ENCODE results near the gene CAPSL.
"Not testable (repeated sequence)": the region's sequence is repeated elsewhere in the genome, so short reads cannot be mapped to it uniquely, and the experiment has no call there.

Gene CAPSL

DNA sequence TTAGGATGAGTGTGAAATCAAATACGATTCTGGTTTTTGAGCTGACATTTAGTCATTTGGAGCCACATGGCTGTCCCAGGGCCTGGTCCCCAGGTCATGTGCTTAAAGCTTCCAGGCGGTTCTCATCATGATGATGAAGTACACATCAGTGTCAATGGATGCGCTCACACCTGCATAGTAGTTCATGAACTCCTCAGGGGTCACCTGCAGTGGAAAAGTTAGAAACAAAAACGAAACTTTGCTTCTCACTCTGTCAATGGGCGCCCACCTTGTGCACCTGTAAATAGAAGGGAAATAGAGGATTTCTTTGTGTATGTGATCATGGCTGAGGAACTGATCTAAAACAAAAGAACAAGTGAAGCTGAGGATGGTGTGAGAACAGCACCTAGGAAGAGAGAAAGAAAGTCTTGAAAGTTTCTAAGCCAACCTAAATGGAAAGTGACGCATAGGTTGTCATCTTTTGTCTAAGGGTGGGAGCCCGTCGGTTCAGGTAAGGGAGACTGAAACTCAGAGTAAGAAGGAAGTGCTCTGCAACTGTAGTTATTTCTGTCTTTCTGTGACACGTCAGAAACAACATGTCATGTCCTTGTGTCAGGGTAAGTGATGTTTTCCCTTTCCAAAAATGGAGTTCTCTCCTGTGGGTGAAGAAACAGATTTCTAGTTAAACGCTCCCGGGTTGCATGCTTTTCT is 33.8 kb downstream of the CAPSL start:
- no peak for DNase-seq

DNA sequence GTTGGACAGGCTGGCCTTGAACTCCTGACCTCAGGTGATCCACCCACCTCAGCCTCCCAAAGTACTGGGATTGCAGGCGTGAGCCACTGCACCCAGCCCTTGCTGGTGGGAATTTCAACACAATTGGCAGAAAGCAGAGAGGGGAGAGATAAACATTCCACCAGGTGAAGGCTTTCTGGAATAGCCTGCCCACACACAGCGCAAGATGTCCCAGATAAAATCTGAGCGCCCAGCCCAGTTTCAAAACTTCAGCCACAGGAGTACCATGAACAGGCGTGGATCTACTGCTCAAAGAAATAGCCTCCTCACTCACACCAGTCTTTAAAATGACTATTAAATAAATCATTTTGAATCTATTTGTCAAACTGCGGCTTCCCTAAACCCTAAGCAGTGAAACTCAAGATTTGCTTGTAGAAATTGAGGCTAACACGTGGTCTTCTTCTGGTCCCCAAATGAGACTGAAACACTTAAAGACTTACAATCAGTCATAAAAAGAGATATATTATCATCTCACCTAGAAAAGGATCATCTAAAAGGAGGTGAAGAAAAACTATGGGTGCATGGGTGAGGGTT is 34.7 kb downstream of the CAPSL start:
- DNase-seq, result no peak

DNA sequence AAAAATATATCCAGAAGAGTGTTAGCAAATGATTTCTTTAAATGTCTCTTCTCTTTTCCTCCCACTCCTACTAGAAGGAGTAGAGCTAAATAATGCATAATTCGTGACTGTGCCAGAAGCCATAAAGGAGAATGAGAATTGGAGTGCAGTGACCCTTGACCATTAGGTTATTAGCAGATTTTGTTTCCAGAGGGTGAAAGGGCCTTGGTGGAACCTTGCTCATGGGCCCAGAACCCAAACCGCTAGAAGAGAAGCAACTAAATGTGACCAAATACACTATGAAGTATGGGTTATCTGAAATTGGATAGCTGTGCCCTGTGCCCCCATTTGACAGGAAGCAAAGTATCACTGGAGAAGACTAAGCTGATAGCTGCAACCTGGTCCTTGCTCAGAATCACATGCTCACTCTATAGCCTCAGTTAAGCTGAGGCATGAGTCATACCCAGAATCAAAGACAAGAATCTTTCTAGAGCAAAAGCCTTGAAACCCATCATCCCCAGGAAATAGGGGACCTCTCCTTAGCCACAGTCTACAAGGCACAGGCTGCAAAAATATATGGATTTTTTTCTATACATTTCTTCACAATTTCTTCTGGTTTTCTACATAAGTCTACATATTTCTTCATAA is 36.3 kb downstream of the CAPSL start:
- peak; percentile 4 for DNase-seq

DNA sequence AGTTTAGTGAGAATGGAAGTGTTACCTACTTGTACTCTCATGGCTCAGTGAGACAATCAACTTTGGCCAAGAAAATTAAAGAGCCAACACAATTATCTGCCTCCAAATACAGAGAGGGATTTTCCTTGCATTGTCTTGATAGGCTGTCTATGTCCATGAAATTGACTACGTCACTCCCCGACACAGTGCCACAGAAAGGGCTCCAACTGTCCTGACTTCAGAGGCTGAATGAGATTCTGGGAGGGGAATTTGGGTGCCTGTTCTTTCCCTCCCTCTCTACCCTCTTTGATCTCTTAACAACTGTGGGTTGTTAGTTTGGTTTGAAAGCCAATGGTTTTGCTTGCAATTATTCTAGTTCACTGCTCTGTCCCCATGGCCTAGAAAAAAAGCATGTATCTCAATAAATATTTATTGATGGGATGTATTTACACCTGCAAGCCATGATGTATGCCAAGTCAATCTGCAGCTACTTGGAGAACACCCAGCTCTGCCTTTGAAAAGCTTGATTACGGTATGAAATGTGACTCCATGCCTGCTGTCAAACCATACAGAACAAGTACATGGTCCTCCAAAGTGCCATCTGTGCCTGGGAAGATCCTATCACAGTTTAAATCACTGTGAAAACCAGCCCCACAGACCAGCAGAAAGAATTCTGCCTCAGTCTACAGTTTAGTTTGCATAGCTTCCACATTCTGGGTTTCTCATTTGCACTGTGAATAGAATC is 37.3 kb downstream of the CAPSL start:
- DNase-seq, result no peak

DNA sequence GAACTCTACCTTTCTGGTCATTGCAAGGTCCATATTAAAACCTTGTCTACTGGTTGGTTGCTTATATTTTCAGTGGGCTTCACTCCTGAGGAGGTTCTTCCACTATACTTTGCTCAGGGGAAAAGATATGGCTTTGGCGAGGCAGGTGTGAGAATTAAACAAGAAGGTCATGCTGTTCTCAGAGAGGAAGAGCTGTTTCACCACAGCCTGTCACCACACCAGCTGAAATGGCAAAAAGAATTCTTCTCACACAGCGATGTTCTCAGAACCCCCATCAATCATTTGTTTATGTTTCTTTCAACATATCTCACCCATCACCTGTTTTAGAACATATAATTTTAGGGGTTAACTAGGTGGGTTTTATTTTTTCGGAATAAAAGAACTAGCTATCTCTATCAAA is 38.6 kb downstream of the CAPSL start:
- DNase-seq, result no peak

DNA sequence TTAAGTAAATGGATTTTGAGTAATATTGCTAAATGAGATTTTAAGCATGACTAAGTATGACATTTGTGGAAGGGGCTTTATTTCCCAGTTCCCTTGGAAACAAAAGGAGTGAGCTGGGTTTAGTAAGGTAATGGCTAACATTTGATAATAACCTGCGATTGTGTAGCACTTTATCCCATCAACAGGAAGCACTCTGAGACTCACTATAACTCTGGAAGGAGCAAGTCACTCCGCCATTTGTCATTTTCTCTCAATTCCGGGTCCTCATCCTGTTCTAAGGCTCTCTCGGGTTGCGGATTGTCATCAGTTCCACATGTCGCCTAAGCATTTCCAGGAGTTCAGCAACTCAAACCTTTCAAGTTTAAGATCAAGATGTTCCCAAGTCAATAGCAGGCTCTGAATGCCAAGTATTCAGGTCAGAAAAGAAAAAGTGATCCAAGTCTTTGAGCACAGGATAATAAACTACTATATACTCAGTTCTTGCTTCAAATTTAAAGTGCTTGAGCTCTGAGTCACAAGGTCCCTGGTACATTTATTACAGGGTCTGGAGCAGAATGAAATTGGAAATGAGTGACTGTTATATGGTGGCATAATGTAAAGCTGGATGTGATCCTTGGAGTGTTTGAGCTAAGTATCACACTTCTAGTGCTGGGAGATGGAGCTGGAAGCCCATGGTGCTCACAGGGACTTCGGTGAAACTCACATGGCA is 39.3 kb downstream of the CAPSL start:
- no peak for DNase-seq

DNA sequence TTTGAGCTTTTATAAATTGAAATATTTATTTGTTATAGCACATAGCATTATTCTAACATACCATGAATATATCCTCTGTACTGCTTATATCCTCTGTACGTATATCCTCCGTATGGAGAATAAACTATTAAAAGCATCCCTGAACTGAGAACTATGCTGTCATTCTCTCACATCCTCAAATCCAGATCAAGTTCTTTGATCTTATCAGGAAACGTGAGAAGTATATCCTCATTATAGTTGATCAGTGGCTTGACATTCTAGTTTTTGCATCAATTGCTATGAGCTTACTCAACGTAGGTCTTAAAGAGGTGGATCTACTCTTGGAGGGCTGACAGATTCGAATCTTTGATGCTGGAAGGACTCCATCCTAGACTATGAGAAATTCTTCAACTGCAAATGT is 44.3 kb downstream of the CAPSL start:
- DNase-seq, result no peak

DNA sequence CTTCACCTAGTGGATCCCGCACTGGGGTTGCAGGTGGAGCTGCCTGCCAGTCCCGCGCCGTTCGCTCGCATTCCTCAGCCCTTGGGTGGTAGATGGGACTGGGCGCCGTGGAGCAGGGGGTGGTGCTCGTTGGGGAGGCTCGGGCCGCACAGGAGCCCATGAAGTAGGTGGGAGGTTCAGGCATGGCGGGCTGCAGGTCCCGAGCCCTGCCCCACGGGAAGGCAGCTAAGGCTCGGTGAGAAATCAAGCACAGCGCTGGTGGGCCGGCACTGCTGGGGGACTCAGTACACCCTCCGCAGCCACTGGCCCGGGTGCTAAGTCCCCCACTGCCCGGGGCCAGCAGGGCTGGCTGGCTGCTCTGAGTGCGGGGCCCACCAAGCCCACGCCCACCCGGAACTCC is 45.6 kb downstream of the CAPSL start:
- not testable (repeated sequence) for DNase-seq

DNA sequence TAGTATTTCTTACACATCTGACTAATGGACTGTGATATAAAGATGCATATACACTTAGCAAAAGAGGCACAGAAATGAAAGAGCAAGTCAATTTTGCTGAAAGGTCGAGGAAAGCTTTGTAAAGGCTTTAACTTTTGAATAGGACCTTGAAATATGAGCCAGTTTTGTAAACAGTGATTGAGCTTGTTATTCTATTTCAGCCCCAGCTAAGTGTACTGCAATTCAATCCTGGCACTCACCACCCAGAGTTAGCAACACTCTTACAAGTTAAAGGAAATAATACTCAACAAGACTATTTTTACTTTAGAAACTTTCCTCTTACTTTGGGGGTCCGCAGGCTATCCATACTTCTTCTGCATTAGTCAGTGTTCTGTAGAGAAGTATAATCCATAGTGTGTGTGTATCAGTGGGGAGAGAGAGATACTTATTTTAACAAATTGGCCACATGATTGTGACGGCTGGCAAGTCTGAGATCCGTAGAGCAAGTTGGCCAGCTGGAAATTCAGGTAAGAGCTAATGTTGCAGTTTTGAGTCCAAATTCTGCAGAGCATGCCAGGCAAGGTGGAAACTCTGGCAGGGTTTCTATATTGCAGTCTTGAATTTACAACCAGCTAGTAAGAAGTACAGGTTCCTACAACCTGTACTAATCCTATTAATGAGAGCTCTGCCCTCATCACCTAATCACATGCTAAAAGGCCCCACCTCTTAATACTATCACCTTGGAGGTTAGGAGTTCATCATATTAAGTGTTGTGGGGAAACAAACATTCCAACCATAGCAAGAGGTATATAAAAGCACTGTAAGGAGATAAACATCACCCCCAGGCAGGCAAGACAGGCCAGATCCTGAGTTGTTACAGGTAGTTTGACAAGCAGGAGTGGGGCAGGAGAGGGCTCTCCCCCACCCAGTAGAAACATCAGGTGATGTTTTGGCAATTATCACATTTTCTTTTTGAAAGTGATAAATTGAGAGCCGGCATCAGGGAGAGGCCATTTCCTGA is 48.1 kb downstream of the CAPSL start:
- DNase-seq, result no peak

DNA sequence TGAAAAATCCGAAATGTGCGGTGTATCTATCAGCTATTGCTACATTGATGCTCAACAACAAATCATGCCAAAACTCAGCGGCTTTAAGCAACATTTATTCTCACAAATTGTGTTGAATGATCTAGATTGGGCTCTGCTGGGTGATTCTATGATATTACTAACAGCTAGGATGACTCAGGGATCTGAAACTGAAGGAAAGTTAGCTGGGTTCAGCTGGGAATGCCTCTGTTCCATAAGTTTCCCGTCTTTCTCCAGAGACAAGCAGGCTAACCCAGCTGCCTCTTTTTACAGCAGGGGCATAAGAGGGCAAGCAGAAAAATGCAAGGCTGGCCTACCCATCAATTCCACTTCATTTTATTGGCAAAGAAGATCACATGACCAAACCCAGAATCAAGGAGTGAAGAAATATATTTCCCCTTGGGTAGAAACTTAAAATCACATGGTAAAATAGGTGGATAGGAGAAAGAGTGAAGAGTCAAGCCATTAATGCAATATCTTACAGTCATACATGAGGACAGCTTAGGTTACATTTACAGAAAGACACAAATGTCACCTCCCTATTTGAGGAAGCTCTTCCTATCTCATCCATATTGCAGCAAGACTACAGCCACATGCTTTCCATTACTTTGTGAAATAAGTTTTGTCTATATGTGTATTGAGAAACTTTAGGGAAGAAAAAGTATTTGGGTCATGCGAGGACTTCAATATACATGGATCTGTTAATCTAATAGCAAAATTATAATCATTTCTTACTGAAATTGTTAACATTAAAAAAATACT is 50.9 kb downstream of the CAPSL start:
- no peak for DNase-seq

DNA sequence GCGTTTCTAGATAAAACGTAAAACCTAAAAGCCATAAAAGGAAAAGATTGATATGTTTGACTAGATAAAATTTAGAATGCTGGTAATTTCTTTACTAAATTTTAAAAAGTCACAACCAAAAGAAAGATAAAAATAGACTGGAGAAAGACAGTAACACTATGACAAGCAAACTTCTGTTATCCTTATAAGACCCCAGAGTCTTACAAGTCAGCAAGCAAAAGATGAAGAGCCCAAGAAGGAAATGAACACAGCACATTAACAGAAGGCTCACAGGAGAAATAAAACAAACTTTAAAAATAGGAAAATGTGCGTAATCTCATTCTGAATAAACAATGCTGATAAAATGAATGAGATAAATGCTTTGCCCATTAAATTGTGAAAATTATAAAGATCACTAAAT is 52.0 kb downstream of the CAPSL start:
- DNase-seq, result no peak

DNA sequence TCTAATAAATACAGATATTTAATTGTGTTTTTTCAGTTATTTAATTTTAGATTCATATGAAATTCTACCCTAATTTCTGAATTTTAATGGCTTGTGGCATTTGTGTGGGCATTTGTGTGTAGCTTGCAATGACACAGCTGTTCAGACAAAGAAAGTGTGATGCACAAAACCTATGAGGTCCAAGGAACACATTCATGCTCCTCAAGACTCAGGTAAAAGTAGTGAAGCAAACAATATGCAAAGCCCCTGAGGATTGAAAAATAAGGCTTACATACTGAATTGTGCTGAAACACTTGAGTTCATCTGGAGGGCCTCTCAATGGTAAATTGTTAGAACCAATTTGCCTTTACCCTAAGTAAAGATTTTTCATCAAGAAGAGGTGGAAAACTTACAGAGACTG is 53.6 kb downstream of the CAPSL start:
- no peak for DNase-seq

DNA sequence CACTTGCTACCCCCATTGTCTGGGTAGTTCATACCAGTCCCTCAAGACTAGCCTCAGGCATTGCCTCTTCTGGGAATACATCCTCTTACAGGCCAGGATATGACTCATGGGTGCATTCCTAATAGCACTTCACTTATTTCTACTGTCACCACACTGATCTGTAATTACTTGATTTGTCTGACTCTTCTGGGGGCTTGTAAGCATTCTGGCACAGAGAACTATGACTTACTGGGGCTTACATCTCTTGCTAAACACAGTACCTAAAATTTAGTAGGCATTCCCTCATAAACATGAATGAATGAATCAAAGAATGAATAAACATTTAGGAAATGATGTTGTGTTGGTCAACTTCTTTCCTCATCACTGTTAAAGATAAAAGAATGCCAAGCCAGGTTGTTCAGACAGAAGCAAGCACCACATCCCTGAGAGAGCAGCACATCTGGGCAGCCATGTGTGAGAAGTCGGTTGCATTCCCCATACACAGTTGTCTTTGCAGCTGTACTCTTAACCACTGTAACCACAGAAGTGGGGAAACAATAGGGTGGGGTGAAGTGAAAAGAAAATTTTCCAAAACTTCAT is 54.1 kb downstream of the CAPSL start:
- peak; percentile 61 for DNase-seq

DNA sequence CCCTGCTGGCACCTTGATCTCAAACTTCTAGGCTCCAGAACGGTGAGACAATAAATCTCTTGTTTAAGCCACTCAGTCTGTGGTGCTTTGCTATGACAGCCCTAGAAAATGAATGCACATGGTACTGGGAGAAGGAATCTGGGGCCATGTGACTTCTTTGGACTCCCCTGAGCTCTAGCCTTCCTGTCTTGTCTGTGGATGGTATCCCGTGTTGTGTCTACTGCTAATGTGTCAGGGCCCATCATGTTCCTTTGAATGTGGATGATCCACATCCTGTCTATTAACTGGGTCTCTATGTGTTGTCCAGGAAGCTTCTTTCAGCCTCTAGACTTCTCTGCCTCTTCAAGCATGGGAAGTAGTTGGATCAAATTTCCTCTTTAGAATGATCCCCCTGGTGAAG is 56.7 kb downstream of the CAPSL start:
- no peak for DNase-seq

DNA sequence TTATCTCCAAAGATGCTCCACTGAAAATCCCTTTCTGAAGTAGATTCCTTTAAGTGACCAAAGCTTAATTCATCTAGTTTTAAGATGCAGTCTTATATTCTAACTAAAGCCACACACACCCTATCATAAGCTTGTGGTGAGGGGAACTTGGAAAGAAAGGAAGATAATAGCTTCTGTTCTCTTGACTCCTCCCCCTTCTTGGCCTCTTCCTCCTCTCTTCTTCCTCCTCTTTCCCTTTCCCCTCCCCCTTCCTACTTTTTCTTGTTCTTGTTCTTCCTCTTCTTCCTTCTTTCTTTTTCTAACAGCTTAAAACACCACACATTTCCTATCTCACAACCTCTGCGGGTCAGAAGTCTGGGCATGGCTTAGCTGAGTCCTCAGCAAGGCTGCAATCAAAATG is 58.3 kb downstream of the CAPSL start:
- no peak for DNase-seq

DNA sequence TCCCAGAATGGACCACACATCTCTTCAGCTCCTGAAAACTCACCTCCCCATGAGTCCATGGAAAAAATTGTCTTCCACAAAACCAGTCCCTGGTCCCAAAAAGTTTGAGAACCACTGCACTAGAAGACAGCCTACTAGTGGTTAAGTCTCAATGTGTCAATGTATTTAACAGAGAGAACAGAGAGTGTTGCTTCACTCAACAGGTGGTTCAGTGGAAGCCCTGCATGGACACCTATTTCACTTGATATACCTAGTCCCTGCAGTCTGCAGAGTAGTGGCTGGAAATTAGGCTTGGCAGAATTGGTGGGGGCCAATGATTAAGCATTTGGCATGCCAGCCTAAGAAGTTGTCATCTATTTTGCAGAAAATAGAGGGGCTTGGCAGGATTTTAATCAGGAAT is 58.8 kb downstream of the CAPSL start:
- DNase-seq, result no peak

DNA sequence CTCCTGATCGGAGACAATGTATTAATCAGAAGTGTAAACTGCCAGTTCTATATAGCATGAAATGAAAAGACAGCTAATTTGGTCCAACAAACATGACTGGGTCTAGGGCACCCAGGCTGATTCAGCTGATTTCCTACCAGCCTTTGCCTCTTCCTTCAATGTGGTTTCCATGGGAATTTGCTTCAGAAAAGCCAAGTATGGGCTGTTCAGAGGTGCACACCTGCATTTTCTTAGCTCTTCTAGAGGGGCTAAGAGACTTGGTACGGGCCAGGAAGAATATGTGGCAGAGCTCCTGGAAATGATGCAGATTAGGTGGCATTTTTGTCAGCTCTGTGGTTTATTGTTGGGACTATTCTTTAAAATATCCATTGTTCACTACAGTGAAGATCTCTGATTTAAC is 59.3 kb downstream of the CAPSL start:
- DNase-seq, result no peak

DNA sequence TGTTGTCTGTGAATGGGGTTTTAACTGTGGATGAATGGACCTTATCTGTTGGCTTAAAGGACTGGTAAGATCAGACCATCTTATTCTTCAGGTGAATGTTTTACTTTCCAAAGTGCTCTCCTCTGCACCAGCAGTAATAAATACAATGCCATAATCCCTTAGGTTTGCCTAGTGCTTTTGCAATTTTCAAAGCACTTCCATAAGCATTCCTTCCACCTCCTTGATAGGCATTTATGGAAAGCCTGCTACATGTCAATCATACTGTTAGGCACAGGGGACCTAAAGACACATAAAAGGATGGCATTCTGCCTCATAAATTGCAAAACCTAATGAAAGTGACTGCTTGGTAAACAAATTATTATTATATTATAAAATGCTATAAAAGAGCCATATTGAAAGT is 60.3 kb downstream of the CAPSL start:
- no peak for DNase-seq

DNA sequence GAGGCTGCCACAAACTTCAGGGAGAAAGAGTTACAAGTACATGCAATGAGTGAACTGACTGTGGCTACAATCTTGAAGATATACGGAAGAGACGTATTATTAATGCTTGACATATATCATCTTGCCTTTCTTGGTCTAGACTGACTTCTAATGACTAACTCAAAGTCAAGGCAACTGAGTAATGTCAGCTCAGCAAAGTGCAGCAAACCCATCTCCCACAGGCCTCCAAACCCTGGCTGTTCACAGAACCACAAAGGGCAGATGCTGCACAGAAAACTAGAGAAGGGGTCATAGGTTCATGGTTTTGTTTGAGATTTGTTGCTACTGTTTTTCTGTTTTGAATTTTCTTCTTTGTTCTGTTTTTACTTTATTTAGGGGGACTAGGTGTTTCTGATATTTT is 60.8 kb downstream of the CAPSL start:
- DNase-seq, result no peak

DNA sequence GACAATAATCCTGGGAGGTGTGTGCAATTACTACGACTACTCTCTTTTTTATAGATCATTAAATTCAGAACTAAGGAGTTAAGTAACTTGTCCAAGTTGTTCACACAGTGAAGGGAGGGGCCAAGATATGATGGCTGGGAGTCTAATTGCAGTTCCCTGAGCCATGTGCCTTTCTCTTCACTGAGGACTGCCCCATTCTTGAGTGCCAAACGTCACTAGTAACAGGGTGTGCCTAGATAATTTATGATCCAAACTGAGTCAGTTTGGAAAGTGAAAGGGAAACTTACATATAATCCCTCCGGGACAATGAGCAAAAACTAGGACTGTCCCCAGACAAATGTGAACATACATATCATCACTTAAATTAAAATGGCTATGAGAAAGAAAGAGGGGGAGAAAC is 61.5 kb downstream of the CAPSL start:
- DNase-seq, result peak; percentile 7

DNA sequence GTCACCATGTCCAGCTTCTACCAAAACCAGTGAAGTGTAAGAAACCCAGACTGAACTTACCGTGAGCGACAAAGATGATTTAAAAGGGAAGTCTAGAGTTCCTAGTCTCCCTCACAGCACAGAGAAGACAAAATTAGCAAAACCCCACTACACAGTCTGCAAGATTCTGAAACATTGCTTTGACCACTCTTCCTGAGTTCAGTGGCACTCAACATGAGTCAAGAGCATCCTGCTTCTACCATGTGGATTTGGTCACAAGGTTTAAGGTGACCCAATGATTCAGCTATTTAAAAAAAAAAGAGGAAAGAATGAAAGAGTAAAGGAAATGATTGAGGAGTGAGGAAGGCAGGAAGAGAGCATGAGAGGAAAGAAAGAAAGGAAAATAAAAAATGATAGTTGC is 62.0 kb downstream of the CAPSL start:
- DNase-seq, result no peak

Data from kidney glomerular epithelial cell (primary cell).